Fibroblast of lung (primary cell): Measurements from ENCODE around the gene ASL. TPM values are rescaled to one million over a fixed set of nuclear protein-coding genes. Genes with fewer than 3 reads are reported as not detected.

Experiments used
- DNase-seq, 2 donors: peaks; one replicate each; pipeline versions ENCODE4 v3.0.0 to v3.0.0-alpha.2; 2010; ENCODE audit warnings: low read depth in 2 of 2
- H2AFZ ChIP-seq: 2 replicates; pipeline ENCODE4 v1.5.1; 2012; ENCODE audit warnings: low read length, control low read depth, inconsistent platforms
- H3K27ac ChIP-seq: 2 replicates; pipeline ENCODE4 v1.5.1; 2011; ENCODE audit warnings: low read length, control low read depth; ENCODE audit not compliant: insufficient read depth
- H3K27me3 ChIP-seq: 2 replicates; pipeline ENCODE4 v1.5.1; 2011; ENCODE audit warnings: mild to moderate bottlenecking, low read length; ENCODE audit not compliant: control insufficient read depth, insufficient read depth
- H3K36me3 ChIP-seq: 2 replicates; pipeline ENCODE4 v1.5.1; 2011; ENCODE audit warnings: low read length; ENCODE audit not compliant: control insufficient read depth, insufficient read depth
- H3K4me1 ChIP-seq: 2 replicates; pipeline ENCODE4 v1.5.1; 2011; ENCODE audit warnings: low read length; ENCODE audit not compliant: control insufficient read depth, insufficient read depth; ENCODE audit errors: extremely low read depth
- H3K4me2 ChIP-seq: 2 replicates; pipeline ENCODE4 v1.5.1; 2011; ENCODE audit warnings: low read length, control low read depth; ENCODE audit not compliant: insufficient read depth; ENCODE audit errors: extremely low read depth
- H3K4me3 ChIP-seq, 4 experiments: fragments of 200-600 bp in 1 of 4; sonication (generic) in 1 of 4; replicated peaks in 1 of 4; 2 replicates each; pipeline ENCODE4 v1.5.1; 2011 to 2016; ENCODE audit warnings: low read length in 4 of 4, low read depth in 3 of 4, mild to moderate bottlenecking in 3 of 4, control low read depth in 2 of 4, inconsistent platforms in 1 of 4, mixed read lengths in 1 of 4; ENCODE audit not compliant: insufficient read depth in 1 of 4; ENCODE audit errors: control extremely low read depth in 1 of 4
- H3K79me2 ChIP-seq: 2 replicates; pipeline ENCODE4 v1.5.1; 2012; ENCODE audit warnings: mild to moderate bottlenecking, low read length, inconsistent platforms; ENCODE audit not compliant: control insufficient read depth, insufficient read depth
- H3K9ac ChIP-seq: 2 replicates; pipeline ENCODE4 v1.5.1; 2011; ENCODE audit warnings: mild to moderate bottlenecking, low read length, control low read depth; ENCODE audit not compliant: insufficient read depth
- H3K9me3 ChIP-seq: 2 replicates; pipeline ENCODE4 v1.5.1; 2012; ENCODE audit warnings: low read depth, low read length; ENCODE audit not compliant: control insufficient read depth, insufficient read depth
- H4K20me1 ChIP-seq: 2 replicates; pipeline ENCODE4 v1.5.1; 2011; ENCODE audit warnings: low read length; ENCODE audit not compliant: control insufficient read depth, insufficient read depth; ENCODE audit errors: extremely low read depth
- EZH2 ChIP-seq: IDR thresholded peaks from 2 replicates; pipeline ENCODE4 v1.5.1; 2012; ENCODE audit warnings: low read length, control low read depth, mild to moderate bottlenecking; ENCODE audit errors: missing control alignments
- polyA plus RNA-seq, 2 donors: library from polyadenylated mRNA; depleted of rRNA in 1 of 2; stranded (reverse) in 1 of 2; unstranded in 1 of 2; fragments of >200 nt; gene quantifications; 2 replicates each; pipeline ENCODE4 v1.2.1, GENCODE V29; 2011 to 2012; ENCODE audit warnings: missing spikeins in 1 of 2
- total RNA-seq: library from RNA; depleted of rRNA; stranded (reverse); fragments of >200 nt; gene quantifications from 2 replicates; pipeline ENCODE4 v1.2.1, GENCODE V29; 2014
- TF ChIP-seq, protein P1 (sequence below), 2 donors: IDR thresholded peaks in 1 of 2; conservative IDR thresholded peaks in 1 of 2; 1 replicate in 1 of 2; 2 replicates in 1 of 2; pipeline ENCODE4 v1.5.1; 2011 to 2012; ENCODE audit warnings: low read length in 2 of 2, control low read depth in 1 of 2, inconsistent platforms in 1 of 2, low read depth in 1 of 2, mild to moderate bottlenecking in 1 of 2

Gene ASL
- total and polyA plus RNA-seq, 2 donors (not counting 1 experiment from before 2014, with no cell fraction given), result 27.0 to 36.0 TPM

DNA sequence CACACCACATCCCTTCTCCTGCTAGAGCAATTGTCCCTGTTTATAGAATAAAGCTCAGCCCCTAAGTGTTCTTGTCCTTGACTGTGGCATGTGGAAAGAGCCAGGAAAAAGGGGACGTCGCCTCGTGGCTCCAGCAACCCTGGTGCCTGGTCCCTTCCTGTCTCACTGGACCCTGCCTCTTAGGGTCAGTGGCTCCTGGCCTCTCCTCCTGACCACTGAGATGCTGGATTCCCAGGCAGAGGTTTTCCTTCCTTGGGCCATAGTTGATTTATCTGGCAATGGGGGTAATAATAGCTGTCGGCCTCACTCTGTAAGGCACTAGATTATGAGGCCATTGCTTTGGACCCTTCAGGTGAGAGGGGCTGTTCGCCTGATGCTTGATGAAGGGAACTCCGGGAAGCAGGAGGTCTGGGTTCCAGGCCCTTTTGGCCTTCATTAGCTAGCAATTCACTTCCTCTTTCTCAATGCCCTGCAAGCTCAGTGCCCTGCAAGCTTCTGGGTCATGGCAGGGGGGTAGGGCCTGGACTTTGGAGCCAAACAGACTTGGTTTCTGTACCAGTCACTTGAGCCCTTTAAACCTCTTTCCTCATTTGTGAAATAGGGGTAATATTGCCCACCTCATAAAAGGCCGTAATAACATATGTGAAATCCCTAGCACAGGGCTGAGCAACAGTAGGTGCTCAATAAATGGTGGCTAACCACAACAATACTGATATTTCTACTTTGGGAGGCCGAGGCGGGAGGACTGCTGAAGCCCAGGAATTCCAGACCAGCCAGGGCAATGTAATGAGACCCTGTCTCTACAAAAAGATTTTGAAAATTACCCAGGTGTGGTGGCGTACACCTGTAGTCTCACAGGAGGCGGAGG is 1.1 kb downstream of the ASL start:
- Histone ChIP-seq H3K36me3 (no peaks in the 10 kb centered on the region), H3K27ac (peak overlapping the region; percentile 79), H3K4me2 (peak overlapping the region; percentile 86), H3K27me3 (no peaks in the 10 kb centered on the region), H2AFZ (peak overlapping the region; percentile 20), H3K9me3 (no peaks in the 10 kb centered on the region), H4K20me1 (no peaks in the 10 kb centered on the region), H3K4me3 (peak overlapping the region; percentile 69 to 84 (median 76)), H3K79me2 (peaks cover 8% of the 10 kb centered on the region), H3K9ac (peak overlapping the region; percentile 73), H3K4me1 (no peaks in the 10 kb centered on the region)
- DNase-seq, result no peak
- no peak for TF ChIP-seq EZH2
- TF ChIP-seq, protein P1, sequence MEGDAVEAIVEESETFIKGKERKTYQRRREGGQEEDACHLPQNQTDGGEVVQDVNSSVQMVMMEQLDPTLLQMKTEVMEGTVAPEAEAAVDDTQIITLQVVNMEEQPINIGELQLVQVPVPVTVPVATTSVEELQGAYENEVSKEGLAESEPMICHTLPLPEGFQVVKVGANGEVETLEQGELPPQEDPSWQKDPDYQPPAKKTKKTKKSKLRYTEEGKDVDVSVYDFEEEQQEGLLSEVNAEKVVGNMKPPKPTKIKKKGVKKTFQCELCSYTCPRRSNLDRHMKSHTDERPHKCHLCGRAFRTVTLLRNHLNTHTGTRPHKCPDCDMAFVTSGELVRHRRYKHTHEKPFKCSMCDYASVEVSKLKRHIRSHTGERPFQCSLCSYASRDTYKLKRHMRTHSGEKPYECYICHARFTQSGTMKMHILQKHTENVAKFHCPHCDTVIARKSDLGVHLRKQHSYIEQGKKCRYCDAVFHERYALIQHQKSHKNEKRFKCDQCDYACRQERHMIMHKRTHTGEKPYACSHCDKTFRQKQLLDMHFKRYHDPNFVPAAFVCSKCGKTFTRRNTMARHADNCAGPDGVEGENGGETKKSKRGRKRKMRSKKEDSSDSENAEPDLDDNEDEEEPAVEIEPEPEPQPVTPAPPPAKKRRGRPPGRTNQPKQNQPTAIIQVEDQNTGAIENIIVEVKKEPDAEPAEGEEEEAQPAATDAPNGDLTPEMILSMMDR (conservative IDR thresholded peaks at IDR 0.05 in 1 of 2, IDR thresholded peaks at IDR 0.05 in 1 of 2; ENCODE audit: low read depth in 1 of 2, low read length in 2 of 2), result no peak

DNA sequence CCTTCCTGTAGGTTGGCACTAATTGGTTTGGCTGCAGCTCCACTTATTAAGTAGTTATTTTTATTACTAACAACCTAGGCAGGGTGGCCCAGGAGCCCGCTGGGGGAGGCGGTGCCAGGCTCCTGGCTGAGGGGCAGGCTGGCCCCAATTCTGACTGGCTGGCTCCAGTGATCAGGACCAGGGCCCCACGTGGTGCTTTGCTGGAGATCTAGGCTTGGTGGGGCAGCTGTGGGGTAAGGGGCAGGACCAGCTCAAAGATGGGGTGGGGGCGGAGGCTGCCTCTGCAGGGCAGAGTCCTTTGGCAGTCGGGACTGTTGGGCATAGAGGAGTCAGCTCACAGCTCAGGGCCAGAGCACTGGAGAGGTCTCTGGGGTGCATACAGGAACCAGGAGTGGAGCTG is 2.4 kb downstream of the ASL start:
- H4K20me1 ChIP-seq, result no peaks in the 10 kb centered on the region
- H3K27me3 ChIP-seq, result no peaks in the 10 kb centered on the region
- H3K27ac ChIP-seq, result no peak overlapping the region
- no peak overlapping the region for H3K4me2 ChIP-seq
- no peak overlapping the region for H3K4me3 ChIP-seq
- H3K9ac ChIP-seq, result no peak overlapping the region
- H3K4me1 ChIP-seq, result no peaks in the 10 kb centered on the region
- peaks cover 8% of the 10 kb centered on the region for H3K79me2 ChIP-seq
- H3K9me3 ChIP-seq, result no peaks in the 10 kb centered on the region
- no peaks in the 10 kb centered on the region for H3K36me3 ChIP-seq
- DNase-seq, result no peak
- TF ChIP-seq EZH2, result no peak
- TF ChIP-seq, protein P1 (conservative IDR thresholded peaks at IDR 0.05 in 1 of 2, IDR thresholded peaks at IDR 0.05 in 1 of 2; ENCODE audit: low read depth in 1 of 2, low read length in 2 of 2), result no peak
- no peak overlapping the region for H2AFZ ChIP-seq

DNA sequence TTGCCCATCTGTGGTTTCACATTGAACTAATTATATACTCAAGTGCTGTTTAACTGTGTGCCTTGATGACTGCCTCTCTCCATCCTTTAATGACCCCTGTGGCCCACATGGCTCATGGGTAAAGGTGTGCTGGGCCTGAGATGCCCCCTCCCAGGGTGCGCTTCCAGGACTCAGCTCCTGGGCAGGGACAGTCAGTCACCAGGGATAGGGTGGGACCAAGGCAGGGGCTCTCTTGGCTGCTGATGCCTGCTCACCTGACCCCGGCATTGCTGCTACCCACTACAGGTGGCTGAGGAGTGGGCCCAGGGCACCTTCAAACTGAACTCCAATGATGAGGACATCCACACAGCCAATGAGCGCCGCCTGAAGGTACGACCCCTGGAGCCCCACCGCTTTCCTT is 6.5 kb downstream of the ASL start:
- Histone ChIP-seq H2AFZ (no peak overlapping the region), H3K36me3 (peaks cover 7% of the 10 kb centered on the region), H3K4me1 (no peaks in the 10 kb centered on the region), H3K27me3 (no peaks in the 10 kb centered on the region), H3K4me3 (no peak overlapping the region), H4K20me1 (no peaks in the 10 kb centered on the region), H3K9me3 (no peaks in the 10 kb centered on the region), H3K27ac (no peak overlapping the region), H3K79me2 (peaks cover under 1% of the 10 kb centered on the region), H3K4me2 (no peak overlapping the region), H3K9ac (no peak overlapping the region)
- no peak for DNase-seq
- TF ChIP-seq EZH2, result no peak
- TF ChIP-seq, protein P1 (conservative IDR thresholded peaks at IDR 0.05 in 1 of 2, IDR thresholded peaks at IDR 0.05 in 1 of 2; ENCODE audit: low read depth in 1 of 2, low read length in 2 of 2), result no peak
